GM12878 (cell line): ENCODE measurements around the gene ESPNL. TPM values are rescaled to one million over a fixed set of nuclear protein-coding genes. Genes with fewer than 3 reads are reported as not detected.

Experiments
- ATAC-seq: fragments of 200-7000 bp; cut with Tn5 transposase; 3 replicates; pipeline ENCODE4 v1.9.1; 2020; ENCODE audit warnings: mild to moderate bottlenecking, moderate library complexity
- BruUV-seq: library from RNA; stranded (reverse); fragments of 400-500 nt; replicated peaks from 2 replicates; lab custom pipeline; 2021; lab: Mats Ljungman, UMichigan
- CTCF ChIA-PET: fragments of 300-600 bp; sonication (Branson Sonifier 250); formaldehyde crosslinking; extraction: SDS; loops from one replicate; lab custom pipeline; 2021; ENCODE audit warnings: inconsistent platforms; lab: Yijun Ruan, JAX
- POLR2A ChIA-PET: fragments of 350-600 bp; formaldehyde crosslinking; extraction: SDS; loops from one replicate; lab custom pipeline; 2021; ENCODE audit warnings: inconsistent platforms; lab: Charles Lee
- RAD21 ChIA-PET: fragments of 300-600 bp; sonication (Branson Sonifier 250); formaldehyde crosslinking; loops from one replicate; lab custom pipeline; 2023; ENCODE audit warnings: antibody characterized with exemption; ENCODE audit not compliant: unreplicated experiment; lab: Charles Lee
- SMC1A ChIA-PET: fragments of 300-600 bp; sonication (Branson Sonifier 250); formaldehyde crosslinking; loops from one replicate; lab custom pipeline; 2023; ENCODE audit not compliant: unreplicated experiment, uncharacterized antibody; lab: Charles Lee
- DNase-seq: peaks from one replicate; pipeline ENCODE4 v3.0.0-alpha.2; 2011; ENCODE audit warnings: low read depth, low spot score
- FAIRE-seq: peaks from 3 replicates; lab custom pipeline; 2011; peaks lifted over from hg19 to GRCh38; lab: Jason Lieb, UNC
- H2AFZ ChIP-seq: 2 replicates; pipeline ENCODE4 v1.6.0; 2011; ENCODE audit warnings: low read depth, low read length, control low read depth; ENCODE audit not compliant: control insufficient read depth
- H3K27ac ChIP-seq: 2 replicates; pipeline ENCODE4 v1.5.1; 2011; ENCODE audit warnings: control low read depth; ENCODE audit not compliant: control insufficient read depth, insufficient read depth
- H3K27me3 ChIP-seq, 2 experiments: replicated peaks in 1 of 2; 2 replicates each; pipeline versions ENCODE4 v1.6.0 to v1.6.1; 2011; ENCODE audit warnings: low read length in 1 of 2; ENCODE audit not compliant: control insufficient read depth in 2 of 2, insufficient read depth in 2 of 2
- H3K36me3 ChIP-seq, 2 experiments: 2 replicates each; pipeline ENCODE4 v1.5.1; 2011; ENCODE audit warnings: low read length in 1 of 2; ENCODE audit not compliant: control insufficient read depth in 2 of 2, insufficient read depth in 2 of 2
- H3K4me1 ChIP-seq: 2 replicates; pipeline ENCODE4 v1.6.1; 2011; ENCODE audit warnings: mild to moderate bottlenecking, low read length, moderate library complexity, mixed read lengths; ENCODE audit not compliant: control insufficient read depth, insufficient read depth
- H3K4me2 ChIP-seq: 2 replicates; pipeline ENCODE4 v1.6.0; 2011; ENCODE audit warnings: control low read depth; ENCODE audit not compliant: control insufficient read depth, insufficient read depth
- H3K4me3 ChIP-seq: fragments of 200-600 bp; sonication (generic); 2 replicates; pipeline ENCODE4 v1.5.1; 2016
- H3K79me2 ChIP-seq: 2 replicates; pipeline ENCODE4 v1.6.0; 2011; ENCODE audit warnings: low read length; ENCODE audit not compliant: control insufficient read depth, insufficient read depth
- H3K9ac ChIP-seq: 2 replicates; pipeline ENCODE4 v1.8.0; 2011; ENCODE audit warnings: low read length, control low read depth, mixed read lengths; ENCODE audit not compliant: control insufficient read depth, insufficient read depth
- H3K9me3 ChIP-seq: replicated peaks from 3 replicates; pipeline ENCODE4 v1.5.1; 2011; ENCODE audit warnings: mild to moderate bottlenecking, low read length; ENCODE audit not compliant: control insufficient read depth, insufficient read depth
- H4K20me1 ChIP-seq: 2 replicates; pipeline ENCODE4 v1.6.0; 2011; ENCODE audit not compliant: control insufficient read depth, insufficient read depth
- BHLHE40 ChIP-seq, 2 experiments: fragments of 450-650 bp in 1 of 2; IDR thresholded peaks; 2 replicates each; pipeline ENCODE4 v1.6.1; 2011 to 2017; ENCODE audit warnings: low read depth in 2 of 2, borderline replicate concordance in 1 of 2, improper control_type of control experiment in 1 of 2, low read length in 1 of 2, mild to moderate bottlenecking in 1 of 2
- CHD4 ChIP-seq: fragments of 200-600 bp; sonication (generic); IDR thresholded peaks from 2 replicates; pipeline ENCODE4 v1.6.1; 2016; ENCODE audit warnings: mild to moderate bottlenecking
- KDM1A ChIP-seq: fragments of 200-600 bp; sonication (generic); IDR thresholded peaks from 2 replicates; pipeline ENCODE4 v1.6.1; 2016; ENCODE audit warnings: borderline replicate concordance
- MEF2B ChIP-seq: fragments of 450-650 bp; IDR thresholded peaks from 2 replicates; pipeline ENCODE4 v1.6.1; 2018; ENCODE audit warnings: mild to moderate bottlenecking, moderate library complexity; ENCODE audit not compliant: partially characterized antibody, poor library complexity, severe bottlenecking
- NR2F1 ChIP-seq: fragments of 450-650 bp; conservative IDR thresholded peaks from 2 replicates; pipeline ENCODE4 v1.6.1; 2017; ENCODE audit warnings: mild to moderate bottlenecking
- RB1 ChIP-seq: fragments of 450-650 bp; formaldehyde crosslinking; IDR thresholded peaks from 2 replicates; pipeline ENCODE4 v1.6.1; 2017; ENCODE audit warnings: mild to moderate bottlenecking, borderline replicate concordance
- SMC3 ChIP-seq: IDR thresholded peaks from 2 replicates; pipeline ENCODE4 v1.6.1; 2011; ENCODE audit warnings: low read length, improper control_type of control experiment, borderline replicate concordance
- TARDBP ChIP-seq: IDR thresholded peaks from 2 replicates; pipeline ENCODE4 v1.6.1; 2016; ENCODE audit warnings: borderline replicate concordance
- YBX1 ChIP-seq: fragments of 450-650 bp; IDR thresholded peaks from 2 replicates; pipeline ENCODE4 v1.6.1; 2016; ENCODE audit warnings: antibody characterized with exemption
- WGBS: methylation state at CpG from one replicate; pipeline ENCODE4 v1.1.6; 2016; ENCODE audit warnings: low lambda C conversion rate; ENCODE audit not compliant: insufficient replicate concordance, insufficient coverage; ENCODE audit errors: missing lambda C conversion rate; 5-methylcytosine and 5-hydroxymethylcytosine counted together
- in situ Hi-C: fragments of 300-500 bp; cut with MboI; formaldehyde crosslinking; loops from 9 replicates; pipeline ENCODE4 v1.14.3; 2018; ENCODE audit warnings: mixed read lengths
- intact Hi-C: fragments of 100-400 bp; cut with micrococcal nuclease; formaldehyde crosslinking; loops from one replicate; pipeline ENCODE4 v1.14.2; 2022; ENCODE audit not compliant: unreplicated experiment
- polyA plus RNA-seq, 11 experiments: library from polyadenylated mRNA; depleted of rRNA in 4 of 11; unstranded in 6 of 11; stranded (reverse) in 5 of 11; fragments of >200 nt; fragmentation: Nextera tagmentation in 4 of 11; fragmentation: Illumina TruSeq in 1 of 11; extraction: Ambion mirVana in 4 of 11; extraction: Trizol in 1 of 11; gene quantifications; 1 replicate in 1 of 11; 2 replicates in 10 of 11; pipeline versions ENCODE4 v1.2.1 to v1.2.3, GENCODE V29; 2011 to 2016; ENCODE audit warnings: inconsistent platforms in 2 of 11, missing spikeins in 2 of 11, low read depth in 1 of 11
- total RNA-seq, 4 experiments: library from RNA; depleted of rRNA in 3 of 4; stranded (reverse); fragments of >200 nt in 3 of 4; fragmentation: Illumina TruSeq in 1 of 4; extraction: Trizol in 1 of 4; gene quantifications; 2 replicates each; pipeline versions ENCODE4 v1.2.1 to v1.2.3, GENCODE V29; 2013 to 2021
- TF ChIP-seq, protein P1 (sequence below), 3 experiments: IDR thresholded peaks in 2 of 3; conservative IDR thresholded peaks in 1 of 3; 2 replicates each; pipeline ENCODE4 v1.5.1; 2011; ENCODE audit warnings: low read depth in 3 of 3, low read length in 3 of 3, mild to moderate bottlenecking in 3 of 3, control low read depth in 2 of 3, moderate library complexity in 2 of 3, inconsistent platforms in 1 of 3, mixed read lengths in 1 of 3; ENCODE audit not compliant: control insufficient read depth in 2 of 3, insufficient read depth in 1 of 3; ENCODE audit errors: extremely low read depth in 1 of 3

The ESPNL gene
- total and polyA plus RNA-seq, 10 of the 15 experiments (the other 5 are each of a cell fraction or from before 2014, with no cell fraction given), result 0.05 to 0.94 (median 0.36) TPM; not detected in 3

DNA sequence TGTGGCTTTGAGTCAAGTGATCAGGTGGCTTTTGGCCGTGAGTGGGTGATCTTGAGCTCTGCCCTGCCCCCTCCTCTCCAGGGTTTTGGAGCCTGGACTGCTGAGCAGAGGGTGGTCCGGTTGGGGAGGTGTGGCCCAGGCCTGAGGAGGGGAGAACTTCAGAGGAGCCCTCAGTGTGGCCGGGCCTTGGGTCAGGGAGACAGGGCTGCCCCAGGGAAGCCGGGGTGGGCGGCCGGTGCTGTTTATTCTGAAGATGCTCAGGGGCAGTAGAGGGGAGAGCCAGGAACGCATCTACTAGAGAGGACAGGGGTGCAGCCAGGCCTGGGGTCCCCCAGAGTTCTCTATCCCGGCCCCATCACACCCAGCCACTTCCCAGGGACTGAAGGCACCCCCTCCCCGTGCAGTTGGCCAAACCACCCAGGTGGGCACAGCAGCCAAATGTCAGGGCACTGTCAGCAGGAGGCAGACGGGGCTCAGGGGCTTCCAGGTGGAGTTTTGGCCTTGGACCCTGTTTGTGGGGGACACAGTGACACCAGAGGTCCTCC, 59.6 kb downstream of the ESPNL start (continued):
- no peak for TF ChIP-seq KDM1A
- TF ChIP-seq RB1, result no peak
- TF ChIP-seq TARDBP, result no peak

DNA sequence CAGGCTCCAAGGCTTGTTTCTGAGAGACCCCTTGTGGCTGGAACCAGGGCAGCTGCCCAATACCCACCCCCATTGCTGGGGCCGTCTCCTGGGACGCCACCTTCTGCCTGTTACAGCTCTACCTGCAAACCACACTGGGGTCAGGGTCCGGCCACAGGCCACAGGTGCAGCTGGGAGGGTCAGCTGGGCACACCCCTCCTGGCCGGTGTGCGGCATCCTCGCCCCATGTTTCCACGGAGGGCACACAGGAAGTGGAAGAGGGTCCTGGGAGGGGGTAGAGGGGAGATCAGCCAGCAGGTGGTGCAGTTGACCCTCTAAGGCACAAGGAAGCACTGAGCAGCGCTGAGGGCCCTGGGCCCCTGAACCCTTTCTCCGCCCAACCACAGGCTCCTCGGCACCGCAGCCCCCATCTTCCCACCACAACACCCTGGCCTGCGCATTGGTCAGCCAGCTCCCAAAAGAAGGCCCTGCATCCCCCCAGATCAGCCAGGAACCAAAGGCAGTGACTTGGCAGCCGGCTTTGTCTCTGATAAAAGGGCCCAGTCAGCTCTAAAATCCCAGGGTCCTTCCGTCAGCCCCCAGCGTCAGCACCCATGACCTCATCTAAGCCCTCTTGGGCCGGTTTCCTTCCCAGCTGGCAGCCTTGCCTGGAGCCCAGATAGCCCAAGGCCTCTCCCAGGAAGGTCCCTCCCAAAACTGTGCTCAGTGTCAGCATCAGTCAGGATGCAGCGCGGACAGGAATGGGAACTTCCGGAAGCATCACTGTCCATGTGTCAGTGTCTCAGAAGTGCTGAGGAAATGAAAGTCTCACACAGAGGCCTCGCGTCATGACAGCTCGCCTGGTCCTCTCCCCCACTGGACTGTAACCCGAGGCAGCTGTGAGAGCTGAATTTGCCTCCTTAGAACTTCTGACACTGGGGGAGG, 60.3 kb downstream of the ESPNL start:
- 36% methylated on average over 22 of the region's 23 CpGs for WGBS
- H3K4me1 ChIP-seq, result peaks cover 6% of the 10 kb centered on the region; the same call in 1 of the 2 replicates
- DNase-seq (no peak), ATAC-seq (peak; percentile 79), FAIRE-seq (no peak)
- intact Hi-C loops, result loop anchor here (2.0 kb wide), 1 partner anchor 102 kb away; no protein-coding TSS in a partner anchor
- H3K9ac ChIP-seq, result no peak overlapping the region
- H3K36me3 ChIP-seq, result no peaks in the 10 kb centered on the region; a peak in 1 of 4 replicates
- no peak overlapping the region; the same call in 1 of the 2 replicates for H2AFZ ChIP-seq
- in situ Hi-C loops, result no loop called here
- no peak overlapping the region for H3K4me3 ChIP-seq
- ChIA-PET CTCF (interaction anchor here (0.6 to 2.5 kb wide), 4 partner anchors 17 to 194 kb away, joined by 3 to 23 read pairs (median 3); no protein-coding TSS in a partner anchor), SMC1A (interaction anchor here (1.1 to 1.6 kb wide), 3 partner anchors 15 to 302 kb away, joined by 3 to 4 read pairs (median 4); no protein-coding TSS in a partner anchor), RAD21 (interaction anchor here (1.2 to 1.9 kb wide), 2 partner anchors 103 to 191 kb away, joined by 3 to 13 read pairs; no protein-coding TSS in a partner anchor), POLR2A (interaction anchor here (0.6 kb wide), 1 partner anchor 277 kb away, joined by 3 read pairs; no protein-coding TSS in a partner anchor)
- H3K79me2 ChIP-seq, result no peaks in the 10 kb centered on the region
- H3K27me3 ChIP-seq, result peaks cover 3 to 12% of the 10 kb centered on the region in 2 experiments; a peak in 3 of 4 replicates
- H4K20me1 ChIP-seq, result no peaks in the 10 kb centered on the region
- no peak for TF ChIP-seq YBX1
- TF ChIP-seq BHLHE40 (IDR thresholded peaks at IDR 0.05; ENCODE audit: borderline replicate concordance in 1 of 2, low read depth in 2 of 2, low read length in 1 of 2), result peak in 1 of 2 experiments; percentile 4; a peak in 1 of 4 replicates
- TF ChIP-seq CHD4, result no peak
- peak; percentile 17; the same call in 1 of the 2 replicates for TF ChIP-seq SMC3
- peak; percentile 27 for TF ChIP-seq MEF2B
- TF ChIP-seq, protein P1, sequence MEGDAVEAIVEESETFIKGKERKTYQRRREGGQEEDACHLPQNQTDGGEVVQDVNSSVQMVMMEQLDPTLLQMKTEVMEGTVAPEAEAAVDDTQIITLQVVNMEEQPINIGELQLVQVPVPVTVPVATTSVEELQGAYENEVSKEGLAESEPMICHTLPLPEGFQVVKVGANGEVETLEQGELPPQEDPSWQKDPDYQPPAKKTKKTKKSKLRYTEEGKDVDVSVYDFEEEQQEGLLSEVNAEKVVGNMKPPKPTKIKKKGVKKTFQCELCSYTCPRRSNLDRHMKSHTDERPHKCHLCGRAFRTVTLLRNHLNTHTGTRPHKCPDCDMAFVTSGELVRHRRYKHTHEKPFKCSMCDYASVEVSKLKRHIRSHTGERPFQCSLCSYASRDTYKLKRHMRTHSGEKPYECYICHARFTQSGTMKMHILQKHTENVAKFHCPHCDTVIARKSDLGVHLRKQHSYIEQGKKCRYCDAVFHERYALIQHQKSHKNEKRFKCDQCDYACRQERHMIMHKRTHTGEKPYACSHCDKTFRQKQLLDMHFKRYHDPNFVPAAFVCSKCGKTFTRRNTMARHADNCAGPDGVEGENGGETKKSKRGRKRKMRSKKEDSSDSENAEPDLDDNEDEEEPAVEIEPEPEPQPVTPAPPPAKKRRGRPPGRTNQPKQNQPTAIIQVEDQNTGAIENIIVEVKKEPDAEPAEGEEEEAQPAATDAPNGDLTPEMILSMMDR (IDR thresholded peaks at IDR 0.05 in 2 of 3, conservative IDR thresholded peaks at IDR 0.05 in 1 of 3; ENCODE audit: control insufficient read depth in 2 of 3, extremely low read depth in 1 of 3, insufficient read depth in 1 of 3, low read depth in 3 of 3, low read length in 3 of 3), result peak; percentile 42 to 49 (median 47)
- TF ChIP-seq NR2F1, result peak; percentile 65
- no peaks in the 10 kb centered on the region for H3K9me3 ChIP-seq
- peak overlapping the region; percentile 33; the same call in 1 of the 2 replicates for H3K4me2 ChIP-seq
- H3K27ac ChIP-seq, result no peak overlapping the region
- no TSS peak for BruUV-seq
